Measurements from ENCODE around the gene NELL1. TPM values are rescaled to one million over a fixed set of nuclear protein-coding genes. Genes with fewer than 3 reads are reported as not detected.

Gene NELL1
- total and polyA plus RNA-seq, 7 donors = 0.34 to 1.1 (median 0.62) TPM; not detected in 3

DNA sequence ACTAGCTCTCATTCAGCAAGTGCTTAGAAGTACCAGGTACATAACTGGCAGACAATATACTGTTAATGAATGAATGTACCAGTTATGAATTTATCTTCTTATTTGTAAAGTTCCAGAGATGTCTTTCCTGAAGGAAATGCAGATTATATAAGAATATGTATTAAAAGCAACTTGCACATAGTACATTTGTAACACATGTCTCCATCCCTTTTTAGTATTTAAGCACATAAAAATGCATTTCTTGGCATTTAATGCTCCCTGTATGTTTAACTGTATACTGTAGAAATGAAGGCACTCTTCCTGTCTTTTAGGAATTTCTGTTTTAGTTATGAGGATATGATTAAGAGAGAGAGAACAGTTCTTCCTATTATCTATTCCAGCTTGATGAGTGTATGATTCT, 241.3 kb downstream of the NELL1 start:
- no peak overlapping the region for H3K27ac ChIP-seq
- no peaks in the 10 kb centered on the region for H3K36me3 ChIP-seq
- intact Hi-C loops (cut with DNase I) = no loop called here
- DNase-seq = no peak
- TF ChIP-seq POLR2AphosphoS5 (IDR thresholded peaks at IDR 0.05) (no peak), CTCF (IDR thresholded peaks at IDR 0.05) (no peak), POLR2A (IDR thresholded peaks at IDR 0.05) (no peak), EP300 (IDR thresholded peaks at IDR 0.05) (no peak)
- H3K27me3 ChIP-seq = no peaks in the 10 kb centered on the region
- H3K9me3 ChIP-seq = no peaks in the 10 kb centered on the region
- no peak overlapping the region for H3K4me3 ChIP-seq
- H3K4me1 ChIP-seq = no peaks in the 10 kb centered on the region

DNA sequence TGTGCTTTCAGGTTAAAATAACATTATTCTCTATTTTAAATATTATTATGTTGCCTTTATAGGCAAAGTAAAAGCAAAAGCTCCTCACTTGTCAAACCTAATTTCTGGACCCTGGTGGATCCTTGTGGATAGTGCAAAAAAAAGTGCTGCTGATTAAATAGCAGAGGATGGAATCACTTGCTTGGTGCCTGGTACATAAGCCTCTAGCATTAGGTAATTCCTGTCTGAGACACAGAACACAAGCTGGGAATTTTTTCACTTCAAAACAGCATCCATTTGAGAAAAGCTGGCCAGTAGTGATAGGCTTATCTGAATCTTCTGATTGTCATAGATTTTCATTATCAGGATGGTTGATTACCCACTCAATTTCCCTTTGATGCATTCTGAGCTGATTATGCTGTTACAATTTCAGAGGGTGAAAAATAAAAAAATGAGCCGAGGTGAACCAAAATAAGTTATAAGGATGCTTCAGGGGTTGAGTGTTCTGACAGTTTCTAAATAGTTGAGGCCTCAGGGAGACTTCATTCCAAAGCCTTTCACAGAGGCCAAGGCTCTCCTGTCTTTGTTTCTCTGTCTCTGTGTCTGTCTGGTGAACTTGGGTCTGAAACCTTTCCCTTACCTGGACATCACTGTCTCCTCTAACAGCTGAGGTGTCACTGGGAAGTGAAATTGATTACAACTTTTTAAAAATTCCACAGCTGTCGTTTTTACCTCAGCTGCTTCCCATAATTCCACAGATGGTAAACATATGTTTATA, 242.9 kb downstream of the NELL1 start:
- H3K4me1 ChIP-seq = no peaks in the 10 kb centered on the region
- no peaks in the 10 kb centered on the region for H3K36me3 ChIP-seq
- no peak overlapping the region for H3K27ac ChIP-seq
- no peak for DNase-seq
- H3K4me3 ChIP-seq = no peak overlapping the region
- no peaks in the 10 kb centered on the region for H3K27me3 ChIP-seq
- no peak for TF ChIP-seq POLR2A (IDR thresholded peaks at IDR 0.05)
- TF ChIP-seq EP300 (IDR thresholded peaks at IDR 0.05) = no peak
- TF ChIP-seq POLR2AphosphoS5 (IDR thresholded peaks at IDR 0.05) = no peak
- intact Hi-C loops (cut with DNase I) = no loop called here
- H3K9me3 ChIP-seq = no peaks in the 10 kb centered on the region
- WGBS, 2 donors = 25 to 33% methylated on average over 2 of the region's 2 CpGs

- no peaks in the 10 kb centered on the region for H3K4me1 ChIP-seq
- no peak overlapping the region for H3K4me3 ChIP-seq
- no peaks in the 10 kb centered on the region for H3K9me3 ChIP-seq
- intact Hi-C loops (cut with DNase I) = no loop called here
- H3K36me3 ChIP-seq = no peaks in the 10 kb centered on the region
- H3K27me3 ChIP-seq = no peaks in the 10 kb centered on the region
- no peak for DNase-seq
- TF ChIP-seq CTCF (IDR thresholded peaks at IDR 0.05) = no peak
- TF ChIP-seq EP300 (IDR thresholded peaks at IDR 0.05) = no peak
- no peak for TF ChIP-seq POLR2A (IDR thresholded peaks at IDR 0.05)
- TF ChIP-seq POLR2AphosphoS5 (IDR thresholded peaks at IDR 0.05) = no peak
- no peak overlapping the region for H3K27ac ChIP-seq
- WGBS, 2 donors = 14 to 16% methylated on average over 4 of the region's 4 CpGs
Measured at GRCh38 chr11:20912922-20913512, 243.6 kb downstream of the NELL1 start.

DNA sequence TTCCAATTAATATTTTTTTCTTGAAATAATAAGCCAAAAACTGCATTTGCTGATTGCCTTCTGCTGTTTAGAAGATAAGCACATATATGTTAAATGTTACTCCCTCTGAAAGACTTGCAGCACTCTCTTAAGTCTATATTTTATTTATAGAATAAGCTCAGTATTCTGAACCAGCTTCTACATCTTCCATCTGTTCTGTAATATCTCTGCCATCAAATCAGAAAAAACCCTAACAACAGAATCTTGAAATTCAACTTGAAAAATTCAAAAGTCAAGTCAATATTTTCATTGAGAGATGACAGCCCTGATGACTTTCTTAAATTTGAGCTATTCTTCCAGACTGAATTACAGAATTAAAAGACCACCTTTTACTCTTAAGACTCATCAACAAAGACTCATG, 247.9 kb downstream of the NELL1 start:
- Histone ChIP-seq H3K4me3 (no peak overlapping the region), H3K9me3 (no peaks in the 10 kb centered on the region), H3K36me3 (no peaks in the 10 kb centered on the region), H3K4me1 (no peaks in the 10 kb centered on the region), H3K27me3 (no peaks in the 10 kb centered on the region), H3K27ac (no peak overlapping the region)
- intact Hi-C loops (cut with DNase I) = no loop called here
- TF ChIP-seq EP300 (IDR thresholded peaks at IDR 0.05) (no peak), POLR2A (IDR thresholded peaks at IDR 0.05) (no peak), CTCF (IDR thresholded peaks at IDR 0.05) (no peak), POLR2AphosphoS5 (IDR thresholded peaks at IDR 0.05) (no peak)
- no peak for DNase-seq

DNA sequence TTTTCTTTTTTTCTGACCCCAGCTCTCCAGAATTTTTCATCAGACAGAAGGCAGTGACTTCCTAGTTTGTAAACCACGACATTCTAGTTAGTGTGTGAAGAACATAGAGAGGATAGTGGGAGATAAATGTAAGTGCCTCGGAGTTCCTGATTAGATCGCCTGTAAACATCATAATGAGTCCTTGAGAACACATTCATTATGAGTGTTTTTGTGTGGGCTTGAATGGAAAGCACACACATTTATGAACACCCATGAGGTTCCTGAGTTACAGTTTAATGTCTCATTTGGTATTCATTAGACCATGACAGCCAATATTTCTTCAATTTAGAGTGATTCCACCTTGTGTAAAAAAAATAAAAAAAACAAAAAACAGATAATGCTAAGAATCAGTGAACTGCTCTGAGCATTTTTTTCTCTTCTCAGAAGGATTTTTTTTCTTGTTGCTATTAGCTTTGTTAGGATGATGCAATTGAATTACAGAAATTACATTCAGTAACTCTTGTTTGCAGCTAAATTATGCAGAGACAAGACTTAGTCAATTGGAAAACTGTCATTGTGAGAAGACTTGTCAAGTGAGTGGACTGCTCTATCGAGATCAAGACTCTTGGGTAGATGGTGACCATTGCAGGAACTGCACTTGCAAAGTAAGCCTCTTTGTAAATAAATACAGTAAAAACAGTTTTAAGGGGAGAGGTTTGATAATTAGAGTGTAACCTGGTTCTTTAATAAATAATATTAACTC, 257.6 kb downstream of the NELL1 start:
- intact Hi-C loops (cut with DNase I) = no loop called here
- Histone ChIP-seq H3K9me3 (peaks cover 0 to 2% (median 0%) of the 10 kb centered on the region in 4 donors), H3K27ac (no peak overlapping the region), H3K4me3 (no peak overlapping the region), H3K27me3 (no peaks in the 10 kb centered on the region), H3K4me1 (no peaks in the 10 kb centered on the region), H3K36me3 (no peaks in the 10 kb centered on the region)
- WGBS, 2 donors = 52 to 73% methylated on average over 4 of the region's 4 CpGs
- no peak for TF ChIP-seq EP300 (IDR thresholded peaks at IDR 0.05)
- TF ChIP-seq POLR2A (IDR thresholded peaks at IDR 0.05) = no peak
- TF ChIP-seq POLR2AphosphoS5 (IDR thresholded peaks at IDR 0.05) = no peak
- no peak for TF ChIP-seq CTCF (IDR thresholded peaks at IDR 0.05)
- DNase-seq = no peak
